ENCODE measurements around the gene GORASP2. TPM values are rescaled to one million over a fixed set of nuclear protein-coding genes. Genes with fewer than 3 reads are reported as not detected.

GORASP2 gene
- total and polyA plus RNA-seq, 2 of the 8 experiments (the other 6 are each of a cell fraction or from before 2014, with no cell fraction given) = 86.8 to 214 TPM

GRCh38 chr2:170896622-170897021, 32.4 kb upstream of the GORASP2 start (continued):
- no peak for TF ChIP-seq CBX5 (IDR thresholded peaks at IDR 0.05; ENCODE audit: low read depth, low read length)
- TF ChIP-seq MAFK (IDR thresholded peaks at IDR 0.05; ENCODE audit: low read depth, low read length) = no peak
- no peak for TF ChIP-seq RBBP5 (IDR thresholded peaks at IDR 0.05; ENCODE audit: borderline replicate concordance, low read depth, low read length)
- TF ChIP-seq TAF7 (optimal IDR thresholded peaks at IDR 0.05; ENCODE audit: borderline replicate concordance, low read depth, low read length) = no peak

All from H1 (cell line).